GM19025 (cell line): ENCODE measurements around the gene HK2.

Experiments used
- ATAC-seq: cut with Tn5 transposase; IDR thresholded peaks from one replicate; pipeline ENCODE4 v1.9.1; 2021; ENCODE audit warnings: mild to moderate bottlenecking, low read depth, moderate library complexity; ENCODE audit not compliant: unreplicated experiment

Gene HK2

GRCh38 chr2:74873678-74874640 is 40.0 kb downstream of the HK2 start:
- ATAC-seq: no peak

GRCh38 chr2:74876081-74876886 is 42.4 kb downstream of the HK2 start:
- ATAC-seq: peak; percentile 63

- ATAC-seq: no peak
Measured at GRCh38 chr2:74877376-74877775, 43.4 kb downstream of the HK2 start.

DNA sequence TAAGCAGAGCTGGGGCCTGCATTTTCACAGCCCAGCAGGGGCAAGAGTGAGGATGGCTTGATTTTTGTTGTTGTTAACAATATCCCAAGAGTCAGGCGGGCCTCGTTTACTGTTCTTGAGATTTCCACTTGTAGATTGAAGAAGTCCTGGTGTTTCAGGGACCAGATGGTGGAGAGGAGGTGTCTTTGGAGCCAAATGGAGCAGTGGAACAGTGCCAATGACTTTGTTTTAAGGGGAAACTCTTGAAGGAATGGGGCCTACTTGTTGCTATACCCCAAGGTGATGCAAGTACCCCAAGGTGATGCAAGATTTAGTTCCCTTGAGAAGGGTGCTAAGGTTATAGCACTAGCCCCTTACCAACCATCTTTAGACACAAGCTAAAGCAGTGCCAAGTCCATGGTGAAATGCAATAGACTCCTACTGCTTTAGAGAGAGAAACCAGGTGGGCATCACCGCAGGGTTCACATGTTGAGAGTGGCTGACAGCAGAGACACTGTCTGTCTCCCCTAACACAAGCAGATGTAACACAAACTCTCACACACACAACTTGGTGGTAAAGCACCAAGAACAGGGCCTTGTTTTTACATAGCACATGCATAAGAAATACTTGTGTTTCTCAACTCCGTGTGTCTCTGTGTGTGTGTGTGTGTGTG is 44.0 kb downstream of the HK2 start:
- ATAC-seq: no peak

- no peak for ATAC-seq
Measured at GRCh38 chr2:74878551-74878950, 44.6 kb downstream of the HK2 start.

DNA sequence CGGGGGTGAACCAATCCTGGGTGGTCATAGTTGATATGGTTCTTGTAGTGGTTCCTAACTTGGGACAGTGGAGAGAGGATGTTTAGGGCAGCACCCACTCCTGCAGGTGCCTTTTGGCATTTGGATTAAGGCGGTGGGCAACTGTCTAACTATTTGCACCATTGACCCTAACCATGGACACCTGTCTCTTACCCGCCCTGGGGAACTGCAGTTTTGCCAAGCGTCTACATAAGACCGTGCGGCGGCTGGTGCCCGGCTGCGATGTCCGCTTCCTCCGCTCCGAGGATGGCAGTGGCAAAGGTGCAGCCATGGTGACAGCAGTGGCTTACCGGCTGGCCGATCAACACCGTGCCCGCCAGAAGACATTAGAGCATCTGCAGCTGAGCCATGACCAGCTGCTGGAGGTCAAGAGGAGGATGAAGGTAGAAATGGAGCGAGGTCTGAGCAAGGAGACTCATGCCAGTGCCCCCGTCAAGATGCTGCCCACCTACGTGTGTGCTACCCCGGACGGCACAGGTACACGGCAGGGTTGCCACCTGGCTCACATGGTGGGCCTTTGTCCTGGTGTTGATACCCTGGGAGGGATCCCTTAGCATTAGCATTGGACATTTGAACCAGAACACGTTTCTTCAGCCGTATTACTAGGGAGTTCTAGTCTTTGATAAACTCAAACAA is 46.3 kb downstream of the HK2 start:
- ATAC-seq: no peak

- no peak for ATAC-seq
Measured at GRCh38 chr2:74881176-74881575, 47.2 kb downstream of the HK2 start.

DNA sequence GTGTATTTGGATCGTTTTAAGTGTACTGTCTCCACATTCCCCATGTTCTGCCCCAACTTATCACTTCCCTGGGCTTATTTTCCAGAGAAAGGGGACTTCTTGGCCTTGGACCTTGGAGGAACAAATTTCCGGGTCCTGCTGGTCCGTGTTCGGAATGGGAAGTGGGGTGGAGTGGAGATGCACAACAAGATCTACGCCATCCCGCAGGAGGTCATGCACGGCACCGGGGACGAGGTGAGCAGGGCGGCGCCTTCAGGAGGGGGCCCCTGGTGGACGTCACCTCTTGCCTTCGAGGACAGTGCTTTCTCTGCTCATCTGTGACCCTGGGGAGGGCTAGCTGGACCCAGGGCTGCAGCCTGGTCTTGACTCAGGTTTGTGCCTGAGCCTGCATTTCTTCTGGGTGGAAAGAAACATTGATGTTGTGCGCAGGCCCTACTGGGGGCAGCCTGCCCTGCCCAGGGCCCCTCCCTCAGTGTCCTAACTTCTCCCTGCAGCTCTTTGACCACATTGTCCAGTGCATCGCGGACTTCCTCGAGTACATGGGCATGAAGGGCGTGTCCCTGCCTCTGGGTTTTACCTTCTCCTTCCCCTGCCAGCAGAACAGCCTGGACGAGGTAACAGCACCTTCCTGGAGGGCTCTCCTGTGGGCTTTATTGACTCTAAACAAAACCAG is 47.8 kb downstream of the HK2 start:
- ATAC-seq: no peak

GRCh38 chr2:74882299-74882687 is 48.4 kb downstream of the HK2 start:
- no peak for ATAC-seq

DNA sequence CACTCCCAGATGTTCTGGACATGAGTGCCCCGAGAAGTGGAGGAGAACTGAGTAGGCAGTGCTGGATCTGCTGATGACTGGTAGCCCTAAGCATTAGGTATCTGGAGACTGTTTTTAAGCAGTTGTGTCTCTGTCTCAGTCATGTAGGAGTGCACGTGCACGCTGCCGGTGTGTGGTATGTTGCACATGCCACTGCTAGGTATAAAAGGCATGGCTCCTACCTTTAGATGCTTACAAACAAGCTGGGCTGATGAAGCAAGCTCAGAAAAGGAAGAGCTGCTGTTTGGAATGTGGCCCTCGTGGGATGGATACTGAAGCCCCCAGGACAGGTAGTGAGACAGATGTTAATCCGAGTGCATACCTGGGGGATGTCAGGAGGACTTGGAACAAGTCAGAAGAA is 49.1 kb downstream of the HK2 start:
- no peak for ATAC-seq

DNA sequence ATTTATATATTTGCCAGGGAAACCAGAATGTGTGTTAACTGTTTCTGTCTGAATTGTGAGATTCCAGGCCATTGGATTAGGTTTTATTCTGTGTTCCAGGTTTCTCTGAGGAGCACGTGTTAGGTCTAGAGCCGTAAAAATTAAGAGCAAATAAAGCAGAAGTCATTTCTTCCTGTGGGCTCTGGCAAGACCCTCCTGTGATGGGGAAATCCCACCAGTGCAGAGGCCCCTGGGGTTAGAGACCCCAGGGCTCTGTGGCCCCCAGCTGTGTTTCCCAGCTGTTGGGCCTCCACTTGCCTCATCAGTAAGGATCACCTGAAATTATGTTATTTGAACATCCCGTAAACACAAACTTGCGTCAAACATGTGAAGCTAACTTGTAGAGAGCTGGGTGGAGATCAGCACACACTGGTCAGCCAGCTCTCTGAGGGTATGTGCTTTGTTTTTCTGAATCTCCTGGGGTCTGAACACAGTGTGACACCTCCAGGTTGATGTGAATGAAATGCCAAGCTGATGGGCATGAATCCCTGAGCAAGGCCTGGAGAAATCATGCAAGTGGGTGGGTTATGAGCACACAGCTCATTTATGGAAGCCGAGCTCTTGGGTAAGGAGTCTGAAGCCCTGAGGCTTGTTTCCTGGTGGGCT is 50.3 kb downstream of the HK2 start:
- ATAC-seq: no peak

GRCh38 chr2:74884866-74885265 is 50.9 kb downstream of the HK2 start:
- ATAC-seq: no peak

- ATAC-seq: no peak
Measured at GRCh38 chr2:74886251-74886650, 52.3 kb downstream of the HK2 start.

- ATAC-seq: no peak
Measured at GRCh38 chr2:74886811-74887210, 52.9 kb downstream of the HK2 start.

- no peak for ATAC-seq
Measured at GRCh38 chr2:74887445-74887951, 53.6 kb downstream of the HK2 start.

DNA sequence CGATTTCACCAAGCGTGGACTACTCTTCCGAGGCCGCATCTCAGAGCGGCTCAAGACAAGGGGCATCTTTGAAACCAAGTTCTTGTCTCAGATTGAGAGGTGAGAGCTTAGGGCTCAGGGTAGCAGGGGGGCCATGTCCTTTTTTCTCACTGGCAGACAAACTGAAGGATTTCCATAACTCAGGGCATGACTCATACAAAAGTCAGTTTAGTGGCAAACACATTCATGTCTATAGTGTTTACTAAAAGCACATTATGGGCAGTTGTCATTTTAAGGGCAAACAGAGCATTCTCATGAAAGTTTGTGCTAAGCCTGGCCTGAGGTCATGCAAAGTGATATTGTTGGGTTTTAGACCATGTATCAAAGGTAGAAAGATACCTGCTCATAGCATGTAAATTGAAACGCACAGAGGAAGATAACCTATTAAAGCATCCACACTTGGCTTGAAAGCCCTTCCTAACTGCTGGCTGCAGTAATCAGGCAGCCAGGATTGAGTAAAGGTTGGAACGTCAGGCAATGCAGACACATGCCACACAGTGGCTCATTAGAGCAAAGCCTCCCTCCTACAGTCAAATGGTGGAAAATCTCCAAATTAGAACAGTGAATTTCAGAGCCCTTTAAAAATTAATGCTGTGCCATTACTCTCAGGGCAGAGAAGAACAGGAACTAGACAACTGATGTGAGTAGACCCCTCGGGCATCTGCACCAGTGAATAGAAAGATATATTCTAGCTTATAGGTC is 54.2 kb downstream of the HK2 start:
- no peak for ATAC-seq

DNA sequence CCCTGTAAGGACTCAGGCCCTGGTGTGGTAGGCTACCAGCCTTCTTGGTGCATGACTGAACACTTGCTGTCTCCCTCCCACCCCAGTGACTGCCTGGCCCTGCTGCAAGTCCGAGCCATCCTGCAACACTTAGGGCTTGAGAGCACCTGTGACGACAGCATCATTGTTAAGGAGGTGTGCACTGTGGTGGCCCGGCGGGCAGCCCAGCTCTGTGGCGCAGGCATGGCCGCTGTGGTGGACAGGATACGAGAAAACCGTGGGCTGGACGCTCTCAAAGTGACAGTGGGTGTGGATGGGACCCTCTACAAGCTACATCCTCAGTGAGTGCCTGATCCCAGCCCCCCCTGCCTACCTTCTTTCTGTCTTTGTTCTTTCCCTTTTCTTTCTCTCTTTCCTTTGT is 55.2 kb downstream of the HK2 start:
- no peak for ATAC-seq

- no peak for ATAC-seq
Measured at GRCh38 chr2:74890711-74891110, 56.8 kb downstream of the HK2 start.
